GM12878 (cell line): ENCODE measurements around the gene EFNA1.
A peak's percentile ranks its signal among the peaks of the same experiment; 100 is the strongest.

Experiments used
- BHLHE40 ChIP-seq, 2 experiments: fragments of 450-650 bp in 1 of 2; IDR thresholded peaks; 2 replicates each; pipeline ENCODE4 v1.6.1; 2011 to 2017; ENCODE audit warnings: low read depth in 2 of 2, borderline replicate concordance in 1 of 2, improper control_type of control experiment in 1 of 2, low read length in 1 of 2, mild to moderate bottlenecking in 1 of 2
- BRCA1 ChIP-seq: IDR thresholded peaks from 2 replicates; pipeline ENCODE4 v1.6.1; 2011; ENCODE audit warnings: low read depth, low read length, improper control_type of control experiment
- EZH2 ChIP-seq: IDR thresholded peaks from 2 replicates; pipeline ENCODE4 v1.6.1; 2012; ENCODE audit warnings: low read depth, mild to moderate bottlenecking, control low read depth, inconsistent platforms, low read length, borderline replicate concordance; ENCODE audit not compliant: control insufficient read depth
- MYC ChIP-seq: IDR thresholded peaks from 2 replicates; pipeline ENCODE4 v1.6.1; 2011; ENCODE audit warnings: mild to moderate bottlenecking, low read length, moderate library complexity, inconsistent platforms; ENCODE audit not compliant: insufficient read depth, insufficient replicate concordance, insufficient read length, severe bottlenecking
- POLR2AphosphoS5 ChIP-seq: IDR thresholded peaks from 2 replicates; pipeline ENCODE4 v1.6.1; 2011; ENCODE audit warnings: mild to moderate bottlenecking, low read length, inconsistent platforms
- SUPT20H ChIP-seq: IDR thresholded peaks from 2 replicates; pipeline ENCODE4 v1.6.1; 2011; ENCODE audit warnings: low read depth, mild to moderate bottlenecking, low read length, moderate library complexity, borderline replicate concordance; ENCODE audit not compliant: control insufficient read depth
- SUZ12 ChIP-seq: fragments of 200-600 bp; sonication (generic); IDR thresholded peaks from one replicate; pipeline ENCODE4 v1.6.1; 2018; ENCODE audit warnings: antibody characterized with exemption, mild to moderate bottlenecking; ENCODE audit not compliant: unreplicated experiment
- TAF1 ChIP-seq: IDR thresholded peaks from 2 replicates; pipeline ENCODE4 v1.6.1; 2011; ENCODE audit warnings: mild to moderate bottlenecking, low read depth, low read length, borderline replicate concordance
- TCF7 ChIP-seq: IDR thresholded peaks from 2 replicates; pipeline ENCODE4 v1.6.1; 2014; ENCODE audit warnings: antibody characterized with exemption, borderline replicate concordance
- TF ChIP-seq, protein P1 (sequence below), 3 experiments: IDR thresholded peaks in 2 of 3; conservative IDR thresholded peaks in 1 of 3; 2 replicates each; pipeline ENCODE4 v1.5.1; 2011; ENCODE audit warnings: low read depth in 3 of 3, low read length in 3 of 3, mild to moderate bottlenecking in 3 of 3, control low read depth in 2 of 3, moderate library complexity in 2 of 3, inconsistent platforms in 1 of 3, mixed read lengths in 1 of 3; ENCODE audit not compliant: control insufficient read depth in 2 of 3, insufficient read depth in 1 of 3; ENCODE audit errors: extremely low read depth in 1 of 3
- TF ChIP-seq, protein P2 (sequence below): IDR thresholded peaks from 2 replicates; pipeline ENCODE4 v1.6.1; 2012; ENCODE audit warnings: low read depth, low read length, improper control_type of control experiment

DNA sequence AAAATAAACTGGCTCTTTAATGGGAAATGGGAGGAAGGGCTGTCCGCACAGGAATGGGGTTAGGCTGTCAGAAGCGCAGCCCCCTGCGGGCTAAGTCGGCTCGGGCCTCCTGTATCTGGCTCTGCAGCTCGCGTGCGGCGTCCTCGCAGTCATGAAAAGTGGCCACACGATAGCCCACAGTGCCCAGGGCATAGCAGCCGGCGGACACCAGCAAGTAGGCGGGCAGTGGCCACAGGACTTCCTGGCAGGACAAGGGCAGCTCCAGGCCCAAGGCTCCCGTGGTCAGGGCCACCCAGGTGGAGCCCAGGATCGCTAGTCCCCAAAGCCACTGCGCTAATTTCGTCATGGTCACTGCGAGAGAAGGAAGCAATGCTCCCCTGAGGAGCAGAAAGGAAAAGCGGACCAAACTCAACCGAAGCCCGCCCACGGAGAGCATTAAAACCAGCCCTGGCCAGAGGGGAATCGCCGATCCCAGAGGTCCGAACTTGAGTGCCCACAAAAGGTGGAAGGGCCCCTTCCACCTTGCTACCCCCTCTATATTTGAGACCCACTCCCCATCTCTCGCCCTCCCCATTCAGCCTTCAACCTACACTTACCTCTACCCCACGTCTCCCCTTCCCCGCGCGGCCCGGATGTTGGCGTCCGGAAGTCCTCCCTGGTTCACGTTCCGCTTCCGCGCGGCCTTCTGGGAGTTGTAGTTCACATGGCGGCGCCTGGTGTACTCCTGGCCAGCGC is 12.4 kb downstream of the EFNA1 start, which contains the start of gene DPM3:
- TF ChIP-seq, protein P1, sequence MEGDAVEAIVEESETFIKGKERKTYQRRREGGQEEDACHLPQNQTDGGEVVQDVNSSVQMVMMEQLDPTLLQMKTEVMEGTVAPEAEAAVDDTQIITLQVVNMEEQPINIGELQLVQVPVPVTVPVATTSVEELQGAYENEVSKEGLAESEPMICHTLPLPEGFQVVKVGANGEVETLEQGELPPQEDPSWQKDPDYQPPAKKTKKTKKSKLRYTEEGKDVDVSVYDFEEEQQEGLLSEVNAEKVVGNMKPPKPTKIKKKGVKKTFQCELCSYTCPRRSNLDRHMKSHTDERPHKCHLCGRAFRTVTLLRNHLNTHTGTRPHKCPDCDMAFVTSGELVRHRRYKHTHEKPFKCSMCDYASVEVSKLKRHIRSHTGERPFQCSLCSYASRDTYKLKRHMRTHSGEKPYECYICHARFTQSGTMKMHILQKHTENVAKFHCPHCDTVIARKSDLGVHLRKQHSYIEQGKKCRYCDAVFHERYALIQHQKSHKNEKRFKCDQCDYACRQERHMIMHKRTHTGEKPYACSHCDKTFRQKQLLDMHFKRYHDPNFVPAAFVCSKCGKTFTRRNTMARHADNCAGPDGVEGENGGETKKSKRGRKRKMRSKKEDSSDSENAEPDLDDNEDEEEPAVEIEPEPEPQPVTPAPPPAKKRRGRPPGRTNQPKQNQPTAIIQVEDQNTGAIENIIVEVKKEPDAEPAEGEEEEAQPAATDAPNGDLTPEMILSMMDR (IDR thresholded peaks at IDR 0.05 in 2 of 3, conservative IDR thresholded peaks at IDR 0.05 in 1 of 3; ENCODE audit: control insufficient read depth in 2 of 3, extremely low read depth in 1 of 3, insufficient read depth in 1 of 3, low read depth in 3 of 3, low read length in 3 of 3): no peak
- TF ChIP-seq SUPT20H: no peak
- no peak for TF ChIP-seq SUZ12
- no peak for TF ChIP-seq EZH2
- no peak for TF ChIP-seq BRCA1
- TF ChIP-seq TCF7: no peak
- peak; percentile 13; the same call in 1 of the 2 replicates for TF ChIP-seq TAF1
- peak; percentile 69; the same call in 1 of the 2 replicates for TF ChIP-seq POLR2AphosphoS5
- TF ChIP-seq, protein P2, sequence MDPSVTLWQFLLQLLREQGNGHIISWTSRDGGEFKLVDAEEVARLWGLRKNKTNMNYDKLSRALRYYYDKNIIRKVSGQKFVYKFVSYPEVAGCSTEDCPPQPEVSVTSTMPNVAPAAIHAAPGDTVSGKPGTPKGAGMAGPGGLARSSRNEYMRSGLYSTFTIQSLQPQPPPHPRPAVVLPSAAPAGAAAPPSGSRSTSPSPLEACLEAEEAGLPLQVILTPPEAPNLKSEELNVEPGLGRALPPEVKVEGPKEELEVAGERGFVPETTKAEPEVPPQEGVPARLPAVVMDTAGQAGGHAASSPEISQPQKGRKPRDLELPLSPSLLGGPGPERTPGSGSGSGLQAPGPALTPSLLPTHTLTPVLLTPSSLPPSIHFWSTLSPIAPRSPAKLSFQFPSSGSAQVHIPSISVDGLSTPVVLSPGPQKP: peak; percentile 69; the same call in 1 of the 2 replicates
- TF ChIP-seq MYC: no peak
- TF ChIP-seq BHLHE40 (IDR thresholded peaks at IDR 0.05; ENCODE audit: borderline replicate concordance in 1 of 2, low read depth in 2 of 2, low read length in 1 of 2): peak; percentile 56 to 68; a peak in 2 of 4 replicates
